Neuronal stem cell (in vitro differentiated cells): ENCODE results near the gene F12.
A peak's percentile ranks its signal among the peaks of the same experiment; 100 is the strongest.

Experiments used
- DNase-seq: peaks from one replicate; pipeline ENCODE4 v3.0.0-alpha.2; 2013; ENCODE audit warnings: low spot score
- H2AFZ ChIP-seq: one replicate; pipeline ENCODE4 v1.6.1; 2013; ENCODE audit warnings: mild to moderate bottlenecking, low read length, inconsistent platforms
- H2AK5ac ChIP-seq: 2 replicates; pipeline ENCODE4 v1.6.1; 2013; ENCODE audit warnings: low read depth, mild to moderate bottlenecking, inconsistent platforms, low read length, moderate library complexity, mixed read lengths
- H2BK120ac ChIP-seq: 2 replicates; pipeline ENCODE4 v1.6.1; 2013; ENCODE audit warnings: low read depth, mild to moderate bottlenecking, inconsistent platforms, low read length, moderate library complexity, mixed read lengths
- H2BK12ac ChIP-seq: one replicate; pipeline ENCODE4 v1.6.1; 2013; ENCODE audit warnings: low read length, inconsistent platforms
- H2BK15ac ChIP-seq: 2 replicates; pipeline ENCODE4 v1.6.1; 2013; ENCODE audit warnings: mild to moderate bottlenecking, low read length, inconsistent platforms, mixed read lengths
- H2BK5ac ChIP-seq: one replicate; pipeline ENCODE4 v1.6.1; 2013; ENCODE audit warnings: inconsistent platforms, mild to moderate bottlenecking, low read length, moderate library complexity
- H3K14ac ChIP-seq: one replicate; pipeline ENCODE4 v1.6.1; 2013; ENCODE audit warnings: low read length, inconsistent platforms
- H3K18ac ChIP-seq: 2 replicates; pipeline ENCODE4 v1.6.1; 2013; ENCODE audit warnings: low read length, inconsistent platforms
- H3K23ac ChIP-seq: 2 replicates; pipeline ENCODE4 v1.6.1; 2013; ENCODE audit warnings: low read depth, mild to moderate bottlenecking, mixed read lengths, low read length, inconsistent platforms; ENCODE audit not compliant: poor library complexity
- H3K27ac ChIP-seq: replicated peaks from 3 replicates; pipeline ENCODE4 v1.5.1; 2013; ENCODE audit warnings: low read length, inconsistent platforms
- H3K27me3 ChIP-seq, 3 experiments: 2 replicates each; pipeline ENCODE4 v1.6.1; 2013; ENCODE audit warnings: low read length in 3 of 3, mild to moderate bottlenecking in 2 of 3, inconsistent platforms in 1 of 3, low read depth in 1 of 3, mixed read lengths in 1 of 3, moderate library complexity in 1 of 3; ENCODE audit not compliant: control insufficient read depth in 3 of 3, insufficient read depth in 3 of 3
- H3K36me3 ChIP-seq, 2 donors: replicated peaks in 1 of 2; 2 replicates each; pipeline ENCODE4 v1.6.1; 2013; ENCODE audit warnings: low read length in 2 of 2; ENCODE audit not compliant: control insufficient read depth in 2 of 2, insufficient read depth in 2 of 2
- H3K4ac ChIP-seq: 2 replicates; pipeline ENCODE4 v1.6.1; 2013; ENCODE audit warnings: inconsistent platforms, mild to moderate bottlenecking, low read length, moderate library complexity
- H3K4me1 ChIP-seq, 2 donors: 1 replicate in 1 of 2; 2 replicates in 1 of 2; pipeline ENCODE4 v1.6.1; 2013; ENCODE audit warnings: low read length in 2 of 2, low read depth in 1 of 2; ENCODE audit not compliant: control insufficient read depth in 2 of 2, insufficient read depth in 1 of 2
- H3K4me2 ChIP-seq: one replicate; pipeline ENCODE4 v1.6.1; 2013; ENCODE audit warnings: mild to moderate bottlenecking, low read length, inconsistent platforms; ENCODE audit not compliant: insufficient read depth, poor library complexity, severe bottlenecking
- H3K4me3 ChIP-seq, 2 donors: 2 replicates each; pipeline ENCODE4 v1.5.1; 2013; ENCODE audit warnings: low read length in 2 of 2, mild to moderate bottlenecking in 2 of 2, inconsistent platforms in 1 of 2, moderate library complexity in 1 of 2
- H3K79me1 ChIP-seq: one replicate; pipeline ENCODE4 v1.6.1; 2013; ENCODE audit warnings: low read depth, mild to moderate bottlenecking, inconsistent platforms, low read length, moderate library complexity
- H3K9ac ChIP-seq: one replicate; pipeline ENCODE4 v1.6.1; 2013; ENCODE audit warnings: mild to moderate bottlenecking, low read depth, low read length, inconsistent platforms; ENCODE audit not compliant: poor library complexity
- H3K9me3 ChIP-seq, 2 donors: replicated peaks in 1 of 2; 2 replicates each; pipeline versions ENCODE3 to v1.6.1; 2013; ENCODE audit warnings: low read length in 2 of 2, mild to moderate bottlenecking in 2 of 2, inconsistent platforms in 1 of 2, low read depth in 1 of 2, mixed read lengths in 1 of 2, moderate library complexity in 1 of 2; ENCODE audit not compliant: control insufficient read depth in 2 of 2, insufficient read depth in 1 of 2
- H4K8ac ChIP-seq: one replicate; pipeline ENCODE4 v1.6.1; 2013; ENCODE audit warnings: low read depth, mild to moderate bottlenecking, inconsistent platforms, low read length, moderate library complexity
- H4K91ac ChIP-seq: one replicate; pipeline ENCODE4 v1.6.1; 2013; ENCODE audit warnings: low read length, low read depth, mild to moderate bottlenecking, inconsistent platforms; ENCODE audit not compliant: poor library complexity
- WGBS, 2 donors: extraction: QIAGEN DNeasy Blood & Tissue Kit; methylation state at CpG; one replicate each; pipeline ENCODE4 v1.1.7; 2013; ENCODE audit warnings: missing lambda C conversion rate in 2 of 2, mixed read lengths in 1 of 2; ENCODE audit not compliant: insufficient read length in 2 of 2, insufficient replicate concordance in 1 of 2; ENCODE audit errors: extremely low coverage in 2 of 2; 5-methylcytosine and 5-hydroxymethylcytosine counted together

F12 gene

GRCh38 chr5:177372034-177372896 is 37.1 kb downstream of the F12 start:
- Histone ChIP-seq H3K27ac (no peak overlapping the region), H2BK12ac (no peak overlapping the region), H3K9me3 (peaks cover 0 to 2% of the 10 kb centered on the region in 2 donors), H3K9ac (peak overlapping the region; percentile 15), H3K4me1 (peaks cover 4 to 11% of the 10 kb centered on the region in 2 donors), H3K36me3 (peaks cover 2 to 7% of the 10 kb centered on the region in 2 donors), H3K4me3 (peak overlapping the region in 1 of 2 donors; percentile 7), H3K23ac (peak overlapping the region; percentile 47), H4K8ac (peak overlapping the region; percentile 49), H3K27me3 (peaks cover 0 to 14% (median 0%) of the 10 kb centered on the region in 3 experiments), H3K14ac (no peak overlapping the region), H2BK120ac (no peak overlapping the region), H2BK5ac (no peak overlapping the region), H2AFZ (no peak overlapping the region), H2BK15ac (peak overlapping the region; percentile 82), H2AK5ac (peak overlapping the region; percentile 82), H3K18ac (peak overlapping the region; percentile 65), H3K79me1 (no peaks in the 10 kb centered on the region), H4K91ac (no peak overlapping the region), H3K4ac (no peak overlapping the region), H3K4me2 (no peak overlapping the region)
- DNase-seq: no peak
- WGBS, 2 donors: no CpG with 5 or more reads among the region's 12 CpGs

- H3K36me3 ChIP-seq: peaks cover 2 to 7% of the 10 kb centered on the region in 2 donors
- peaks cover 0 to 14% (median 0%) of the 10 kb centered on the region in 3 experiments for H3K27me3 ChIP-seq
- H4K91ac ChIP-seq: no peak overlapping the region
- no peak overlapping the region for H2BK5ac ChIP-seq
- peak overlapping the region; percentile 82 for H3K27ac ChIP-seq
- peak overlapping the region; percentile 61 to 75 for H3K4me3 ChIP-seq
- H3K18ac ChIP-seq: peak overlapping the region; percentile 96
- H3K14ac ChIP-seq: peak overlapping the region; percentile 5
- H2BK15ac ChIP-seq: peak overlapping the region; percentile 91
- peak overlapping the region; percentile 67 for H3K23ac ChIP-seq
- no peaks in the 10 kb centered on the region for H3K79me1 ChIP-seq
- no peak for DNase-seq
- H2BK12ac ChIP-seq: no peak overlapping the region
- WGBS, 2 donors: no CpG with 5 or more reads among the region's 26 CpGs
- no peak overlapping the region for H3K4ac ChIP-seq
- H2BK120ac ChIP-seq: no peak overlapping the region
- peak overlapping the region; percentile 83 for H3K4me2 ChIP-seq
- no peak overlapping the region for H4K8ac ChIP-seq
- H2AK5ac ChIP-seq: peak overlapping the region; percentile 82
- H2AFZ ChIP-seq: peak overlapping the region; percentile 92
- peaks cover 0 to 2% of the 10 kb centered on the region in 2 donors for H3K9me3 ChIP-seq
- peaks cover 7 to 12% of the 10 kb centered on the region in 2 donors for H3K4me1 ChIP-seq
- peak overlapping the region; percentile 89 for H3K9ac ChIP-seq
These were observed 38.0 kb downstream of the F12 start for GRCh38 chr5:177371120-177372033.

- H2AFZ ChIP-seq: peak overlapping the region; percentile 92
- peak overlapping the region; percentile 26 for H2BK12ac ChIP-seq
- H2BK15ac ChIP-seq: peak overlapping the region; percentile 10
- H2BK120ac ChIP-seq: no peak overlapping the region
- H3K4me1 ChIP-seq: peaks cover 14 to 18% of the 10 kb centered on the region in 2 donors
- H3K14ac ChIP-seq: no peak overlapping the region
- H3K4ac ChIP-seq: peak overlapping the region; percentile 26
- peak overlapping the region; percentile 43 for H2AK5ac ChIP-seq
- peak overlapping the region; percentile 44 for H2BK5ac ChIP-seq
- no peak overlapping the region for H3K9ac ChIP-seq
- no peak overlapping the region for H4K91ac ChIP-seq
- WGBS, 2 donors: no CpG with 5 or more reads among the region's 42 CpGs
- peak overlapping the region; percentile 67 for H3K23ac ChIP-seq
- DNase-seq: peak; percentile 91
- peaks cover 0 to 14% (median 0%) of the 10 kb centered on the region in 3 experiments for H3K27me3 ChIP-seq
- H3K36me3 ChIP-seq: peaks cover 2 to 7% of the 10 kb centered on the region in 2 donors
- peak overlapping the region; percentile 82 for H3K27ac ChIP-seq
- peak overlapping the region; percentile 66 for H4K8ac ChIP-seq
- H3K79me1 ChIP-seq: no peaks in the 10 kb centered on the region
- peak overlapping the region; percentile 81 for H3K18ac ChIP-seq
- H3K4me2 ChIP-seq: peak overlapping the region; percentile 83
- H3K4me3 ChIP-seq: peak overlapping the region in 1 of 2 donors; percentile 61
- H3K9me3 ChIP-seq: peaks cover 0 to 2% of the 10 kb centered on the region in 2 donors
These were observed 38.8 kb downstream of the F12 start for GRCh38 chr5:177370488-177371119.
